Endothelial cell of umbilical vein (primary cell): ENCODE results near the gene RASSF6.

Source experiments
- POLR2A ChIP-seq: IDR thresholded peaks from 2 replicates; pipeline ENCODE4 v1.6.1; 2012; ENCODE audit warnings: low read depth, mild to moderate bottlenecking, control low read depth, low read length
- TF ChIP-seq, protein P1 (sequence below), 2 donors: IDR thresholded peaks; 1 replicate in 1 of 2; 2 replicates in 1 of 2; pipeline ENCODE4 v1.5.1; 2011; ENCODE audit warnings: low read length in 2 of 2, mild to moderate bottlenecking in 2 of 2, moderate library complexity in 2 of 2, control low read depth in 1 of 2, inconsistent platforms in 1 of 2, low read depth in 1 of 2; ENCODE audit not compliant: insufficient read depth in 1 of 2; ENCODE audit errors: extremely low read depth in 1 of 2

DNA sequence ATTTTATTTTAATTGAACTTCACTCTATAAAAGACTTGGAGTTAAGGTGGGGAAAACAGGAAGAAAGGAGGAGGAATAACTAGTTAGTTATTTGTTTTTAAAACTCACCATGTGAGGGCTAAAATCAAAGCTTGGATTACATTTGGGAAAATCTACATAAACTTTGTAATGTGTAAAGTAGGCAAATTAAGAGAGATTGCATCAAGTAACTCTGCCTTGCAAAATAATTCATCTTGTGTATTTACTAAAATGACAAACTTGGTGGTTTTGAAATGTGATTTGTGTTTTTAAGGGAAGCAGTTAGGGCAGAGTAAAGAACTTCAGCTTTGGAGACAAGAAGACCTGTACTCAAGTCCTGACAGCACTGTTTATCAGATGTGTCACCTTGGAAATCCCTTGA, 43.3 kb upstream of the RASSF6 start:
- TF ChIP-seq, protein P1, sequence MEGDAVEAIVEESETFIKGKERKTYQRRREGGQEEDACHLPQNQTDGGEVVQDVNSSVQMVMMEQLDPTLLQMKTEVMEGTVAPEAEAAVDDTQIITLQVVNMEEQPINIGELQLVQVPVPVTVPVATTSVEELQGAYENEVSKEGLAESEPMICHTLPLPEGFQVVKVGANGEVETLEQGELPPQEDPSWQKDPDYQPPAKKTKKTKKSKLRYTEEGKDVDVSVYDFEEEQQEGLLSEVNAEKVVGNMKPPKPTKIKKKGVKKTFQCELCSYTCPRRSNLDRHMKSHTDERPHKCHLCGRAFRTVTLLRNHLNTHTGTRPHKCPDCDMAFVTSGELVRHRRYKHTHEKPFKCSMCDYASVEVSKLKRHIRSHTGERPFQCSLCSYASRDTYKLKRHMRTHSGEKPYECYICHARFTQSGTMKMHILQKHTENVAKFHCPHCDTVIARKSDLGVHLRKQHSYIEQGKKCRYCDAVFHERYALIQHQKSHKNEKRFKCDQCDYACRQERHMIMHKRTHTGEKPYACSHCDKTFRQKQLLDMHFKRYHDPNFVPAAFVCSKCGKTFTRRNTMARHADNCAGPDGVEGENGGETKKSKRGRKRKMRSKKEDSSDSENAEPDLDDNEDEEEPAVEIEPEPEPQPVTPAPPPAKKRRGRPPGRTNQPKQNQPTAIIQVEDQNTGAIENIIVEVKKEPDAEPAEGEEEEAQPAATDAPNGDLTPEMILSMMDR (IDR thresholded peaks at IDR 0.05; ENCODE audit: extremely low read depth in 1 of 2, insufficient read depth in 1 of 2, low read depth in 1 of 2, low read length in 2 of 2) = no peak
- no peak for TF ChIP-seq POLR2A
